HepG2 (cell line): Measurements from ENCODE around the gene ZFAND6. TPM values are rescaled to one million over a fixed set of nuclear protein-coding genes. Genes with fewer than 3 reads are reported as not detected.

Source experiments
- ATAC-seq: fragments of 200-7000 bp; cut with Tn5 transposase; 3 replicates; pipeline ENCODE4 v1.9.1; 2020; ENCODE audit warnings: mild to moderate bottlenecking, moderate library complexity
- BruUV-seq: library from RNA; stranded (reverse); fragments of 400-500 nt; replicated peaks from 2 replicates; lab custom pipeline; 2021; lab: Mats Ljungman, UMichigan
- CTCF ChIA-PET: fragments of 300-600 bp; formaldehyde crosslinking; extraction: SDS; loops from one replicate; lab custom pipeline; 2021; ENCODE audit warnings: low total read pairs, inconsistent platforms, low intra/inter-chr PET ratio; lab: Yijun Ruan, JAX
- POLR2A ChIA-PET: fragments of 350-600 bp; sonication (Branson Sonifier 250); formaldehyde crosslinking; loops from one replicate; lab custom pipeline; 2020; ENCODE audit warnings: antibody characterized with exemption, inconsistent platforms; lab: Yijun Ruan, JAX
- DNase-seq: peaks from one replicate; pipeline ENCODE4 v3.0.0-alpha.2; 2015; ENCODE audit warnings: low spot score
- FAIRE-seq: peaks from 3 replicates; lab custom pipeline; 2011; peaks lifted over from hg19 to GRCh38; lab: Jason Lieb, UNC
- H2AFZ ChIP-seq: one replicate; pipeline ENCODE4 v1.6.1; 2011; ENCODE audit warnings: low read length, inconsistent platforms
- H3K27ac ChIP-seq: fragments of 300-600 bp; 3 replicates; pipeline ENCODE4 v1.8.0; 2011; ENCODE audit warnings: mixed run types, mild to moderate bottlenecking, mixed read lengths, low read length, inconsistent platforms; ENCODE audit not compliant: insufficient read depth; ENCODE audit errors: extremely low read length
- H3K27me3 ChIP-seq, 2 experiments: fragments of 200-600 bp in 1 of 2; 2 replicates in 1 of 2; 3 replicates in 1 of 2; pipeline versions ENCODE4 v1.6.0 to v1.8.0; 2011; ENCODE audit warnings: low read length in 2 of 2, mild to moderate bottlenecking in 2 of 2, moderate library complexity in 2 of 2, inconsistent platforms in 1 of 2; ENCODE audit not compliant: insufficient read depth in 2 of 2, control insufficient read depth in 1 of 2
- H3K36me3 ChIP-seq, 2 experiments: fragments of 200-600 bp in 1 of 2; replicated peaks in 1 of 2; 2 replicates in 1 of 2; 3 replicates in 1 of 2; pipeline versions ENCODE4 v1.5.1 to v1.8.0; 2011; ENCODE audit warnings: low read length in 2 of 2, inconsistent platforms in 1 of 2; ENCODE audit not compliant: insufficient read depth in 2 of 2, control insufficient read depth in 1 of 2
- H3K4me1 ChIP-seq: 2 replicates; pipeline ENCODE4 v1.5.1; 2012; ENCODE audit warnings: low read length, inconsistent platforms; ENCODE audit not compliant: insufficient read depth
- H3K4me2 ChIP-seq: 2 replicates; pipeline ENCODE4 v1.6.0; 2011; ENCODE audit warnings: low read depth, low read length, inconsistent platforms
- H3K4me3 ChIP-seq, 3 experiments: fragments of 200-600 bp in 1 of 3; sonication (generic), shearing (Covaris generic) in 1 of 3; replicated peaks in 1 of 3; 2 replicates each; pipeline ENCODE4 v1.5.1; 2011 to 2016; ENCODE audit warnings: low read length in 3 of 3, inconsistent platforms in 2 of 3, low read depth in 2 of 3, mild to moderate bottlenecking in 2 of 3, control low read depth in 1 of 3, mixed read lengths in 1 of 3; ENCODE audit not compliant: insufficient read depth in 1 of 3
- H3K79me2 ChIP-seq: one replicate; pipeline ENCODE4 v1.6.1; 2011; ENCODE audit warnings: low read length, inconsistent platforms; ENCODE audit not compliant: insufficient read depth
- H3K9ac ChIP-seq: 2 replicates; pipeline ENCODE4 v1.6.0; 2011; ENCODE audit warnings: mild to moderate bottlenecking, low read depth, low read length, inconsistent platforms; ENCODE audit not compliant: insufficient read depth
- H3K9me3 ChIP-seq: 2 replicates; pipeline ENCODE4 v1.5.1; 2012; ENCODE audit warnings: mild to moderate bottlenecking, low read length
- H4K20me1 ChIP-seq: 2 replicates; pipeline ENCODE4 v1.6.0; 2011; ENCODE audit warnings: inconsistent platforms, mild to moderate bottlenecking, low read length, moderate library complexity; ENCODE audit not compliant: insufficient read depth
- ATF2 ChIP-seq: sonication (generic); formaldehyde crosslinking; IDR thresholded peaks from 2 replicates; pipeline ENCODE4 v1.4.0; 2020; ENCODE audit warnings: missing genetic modification reagents
- CREB1 ChIP-seq, 2 experiments: fragments of 450-650 bp in 1 of 2; IDR thresholded peaks; 2 replicates each; pipeline ENCODE4 v1.6.1; 2016 to 2017; ENCODE audit warnings: control low read depth in 1 of 2, mild to moderate bottlenecking in 1 of 2, missing compliant biosample characterization in 1 of 2, missing genetic modification characterization in 1 of 2
- FOXK2 ChIP-seq: fragments of 450-650 bp; IDR thresholded peaks from 2 replicates; pipeline ENCODE4 v1.6.1; 2016
- KIAA2018 ChIP-seq: sonication (generic); formaldehyde crosslinking; IDR thresholded peaks from 2 replicates; pipeline ENCODE4 v1.5.0; 2020; ENCODE audit warnings: mild to moderate bottlenecking, missing genetic modification reagents, borderline replicate concordance
- MAF1 ChIP-seq: sonication (generic); formaldehyde crosslinking; IDR thresholded peaks from 2 replicates; pipeline ENCODE4 v1.5.0; 2020; ENCODE audit warnings: missing genetic modification reagents, borderline replicate concordance
- POGK ChIP-seq: sonication (generic); formaldehyde crosslinking; conservative IDR thresholded peaks from 2 replicates; pipeline ENCODE4 v1.8.0; 2022; ENCODE audit warnings: mild to moderate bottlenecking, moderate library complexity, missing genetic modification reagents
- PRDM15 ChIP-seq: sonication (generic); formaldehyde crosslinking; IDR thresholded peaks from 2 replicates; pipeline ENCODE4 v1.4.0; 2020; ENCODE audit warnings: missing genetic modification reagents
- SALL1 ChIP-seq: sonication (generic); formaldehyde crosslinking; IDR thresholded peaks from 2 replicates; pipeline ENCODE4 v1.8.0; 2022; ENCODE audit warnings: mild to moderate bottlenecking, missing genetic modification reagents
- ZNF614 ChIP-seq: IDR thresholded peaks from 2 replicates; pipeline ENCODE4 v1.6.1; 2018; ENCODE audit warnings: missing biosample characterization, missing genetic modification reagents, inconsistent platforms, borderline replicate concordance
- WGBS: methylation state at CpG from one replicate; pipeline ENCODE4 v1.1.6; 2017; ENCODE audit warnings: low lambda C conversion rate; 5-methylcytosine and 5-hydroxymethylcytosine counted together
- in situ Hi-C: cut with HindIII; loops from 2 replicates; pipeline ENCODE4 v1.10.0; 2017; ENCODE audit warnings: low pct_unique_long_range_greater_than_20kb; ENCODE audit not compliant: extremely low pct_ligation_motif_present
- intact Hi-C: fragments of 100-400 bp; cut with micrococcal nuclease; formaldehyde crosslinking; loops from one replicate; pipeline ENCODE4 v1.10.0; 2022; ENCODE audit not compliant: unreplicated experiment
- polyA plus RNA-seq, 8 experiments: library from polyadenylated mRNA; depleted of rRNA in 3 of 8; stranded (reverse) in 7 of 8; unstranded in 1 of 8; fragments of >200 nt; fragmentation: Illumina TruSeq in 4 of 8; extraction: Trizol in 4 of 8; gene quantifications; 2 replicates each; pipeline versions ENCODE4 v1.2.1 to v1.2.3, GENCODE V29; 2011 to 2016; ENCODE audit warnings: low read depth in 4 of 8, missing spikeins in 1 of 8, mixed read lengths in 1 of 8; ENCODE audit not compliant: insufficient read depth in 1 of 8
- total RNA-seq, 5 experiments: library from RNA; depleted of rRNA; stranded (reverse); fragments of >200 nt; fragmentation: Illumina TruSeq; extraction: Trizol; gene quantifications; 2 replicates each; pipeline ENCODE4 v1.2.3, GENCODE V29; 2016; ENCODE audit warnings: low read depth in 1 of 5

The ZFAND6 gene
- total and polyA plus RNA-seq, 2 of the 13 experiments (the other 11 are each of a cell fraction or from before 2014, with no cell fraction given) = 84.2 to 115 TPM

DNA sequence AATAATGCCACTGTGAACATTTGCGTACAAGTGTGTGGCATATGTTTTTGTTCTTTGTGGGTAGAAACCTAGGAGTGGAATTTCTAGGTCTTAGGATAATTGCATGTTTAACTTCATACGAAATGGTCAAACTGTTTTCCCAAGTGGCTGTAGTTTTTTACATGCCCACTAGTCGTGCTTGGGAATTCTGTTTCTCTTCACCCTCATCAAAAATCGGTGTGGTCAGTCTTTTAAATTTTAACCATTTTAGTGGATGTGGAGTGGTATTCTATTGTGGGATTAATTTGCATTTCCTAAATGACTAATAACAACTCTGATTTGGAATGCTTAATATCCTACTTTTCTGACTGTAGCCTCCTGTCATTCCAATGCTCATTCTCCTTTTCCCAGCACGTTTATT, 27.6 kb downstream of the ZFAND6 start:
- Histone ChIP-seq H3K4me3 (no peak overlapping the region), H3K4me2 (no peak overlapping the region), H3K9me3 (no peaks in the 10 kb centered on the region), H3K4me1 (peaks cover 16% of the 10 kb centered on the region), H3K9ac (no peak overlapping the region), H3K27me3 (no peaks in the 10 kb centered on the region), H3K79me2 (peaks cover 87% of the 10 kb centered on the region), H3K27ac (no peak overlapping the region), H2AFZ (no peak overlapping the region), H4K20me1 (peaks cover 30% of the 10 kb centered on the region), H3K36me3 (peaks cover 0 to 2% of the 10 kb centered on the region in 2 experiments; a peak in 1 of 5 replicates)
- FAIRE-seq (no peak), ATAC-seq (no peak), DNase-seq (no peak)
- BruUV-seq = no TSS peak
- POLR2A ChIA-PET = no interaction called here
- CTCF ChIA-PET = no interaction called here
- WGBS = 81% methylated on average over 5 of the region's 5 CpGs
- in situ Hi-C loops = no loop called here
- intact Hi-C loops = no loop called here
- TF ChIP-seq ATF2 (CRISPR knock-in tag) (no peak), FOXK2 (no peak), PRDM15 (CRISPR knock-in tag) (no peak), KIAA2018 (CRISPR knock-in tag) (no peak), SALL1 (CRISPR knock-in tag) (no peak), POGK (CRISPR knock-in tag) (no peak), ZNF614 (CRISPR knock-in tag) (no peak), MAF1 (no peak), CREB1 (IDR thresholded peaks at IDR 0.05) (no peak), CREB1 (CRISPR knock-in tag; IDR thresholded peaks at IDR 0.05) (no peak)
